Activated T-cell treated with anti-CD3 and anti-CD28 coated beads, Interleukin-2, amount 50 U/mL, for 72 hours (primary cell): ENCODE data around the gene VCP. TPM values are rescaled to one million over a fixed set of nuclear protein-coding genes. Genes with fewer than 3 reads are reported as not detected.

Experiments used
- ATAC-seq, 2 donors: fragments of 150-1000 bp; cut with Tn5 transposase; replicated peaks in 1 of 2; 2 replicates each; pipeline ENCODE4 v1.10.0; 2021; ENCODE audit warnings: moderate library complexity in 2 of 2, mild to moderate bottlenecking in 1 of 2
- DNase-seq, 2 donors: peaks; one replicate each; pipeline ENCODE4 v3.0.0; 2021 to 2022; ENCODE audit warnings: mixed read lengths in 1 of 2
- H3K27ac Mint-ChIP-seq: one replicate; pipeline ENCODE4 v1.8.0; 2022; ENCODE audit warnings: mild to moderate bottlenecking, moderate library complexity, mixed read lengths
- H3K27me3 Mint-ChIP-seq: one replicate; pipeline ENCODE4 v1.8.0; 2022; ENCODE audit warnings: low read depth, mixed read lengths
- H3K36me3 Mint-ChIP-seq, 2 donors: one replicate each; pipeline ENCODE4 v1.8.0; 2022; ENCODE audit warnings: mixed read lengths in 2 of 2, mild to moderate bottlenecking in 1 of 2; ENCODE audit not compliant: insufficient read depth in 2 of 2
- H3K4me1 Mint-ChIP-seq: one replicate; pipeline ENCODE4 v1.8.0; 2022; ENCODE audit warnings: low read depth, mixed read lengths
- H3K4me3 Mint-ChIP-seq, 2 donors: one replicate each; pipeline ENCODE4 v1.8.0; 2022; ENCODE audit warnings: mild to moderate bottlenecking in 2 of 2, mixed read lengths in 2 of 2, moderate library complexity in 2 of 2
- H3K9me3 Mint-ChIP-seq, 2 donors: one replicate each; pipeline ENCODE4 v1.8.0; 2022; ENCODE audit warnings: mixed read lengths in 2 of 2
- total RNA-seq, 2 donors: library from RNA; stranded (reverse); gene quantifications; one replicate each; pipeline ENCODE4 v1.2.3, GENCODE V29; 2022

VCP gene
- total RNA-seq, result 100 to 1,000 TPM; 190 to 199 TPM

DNA sequence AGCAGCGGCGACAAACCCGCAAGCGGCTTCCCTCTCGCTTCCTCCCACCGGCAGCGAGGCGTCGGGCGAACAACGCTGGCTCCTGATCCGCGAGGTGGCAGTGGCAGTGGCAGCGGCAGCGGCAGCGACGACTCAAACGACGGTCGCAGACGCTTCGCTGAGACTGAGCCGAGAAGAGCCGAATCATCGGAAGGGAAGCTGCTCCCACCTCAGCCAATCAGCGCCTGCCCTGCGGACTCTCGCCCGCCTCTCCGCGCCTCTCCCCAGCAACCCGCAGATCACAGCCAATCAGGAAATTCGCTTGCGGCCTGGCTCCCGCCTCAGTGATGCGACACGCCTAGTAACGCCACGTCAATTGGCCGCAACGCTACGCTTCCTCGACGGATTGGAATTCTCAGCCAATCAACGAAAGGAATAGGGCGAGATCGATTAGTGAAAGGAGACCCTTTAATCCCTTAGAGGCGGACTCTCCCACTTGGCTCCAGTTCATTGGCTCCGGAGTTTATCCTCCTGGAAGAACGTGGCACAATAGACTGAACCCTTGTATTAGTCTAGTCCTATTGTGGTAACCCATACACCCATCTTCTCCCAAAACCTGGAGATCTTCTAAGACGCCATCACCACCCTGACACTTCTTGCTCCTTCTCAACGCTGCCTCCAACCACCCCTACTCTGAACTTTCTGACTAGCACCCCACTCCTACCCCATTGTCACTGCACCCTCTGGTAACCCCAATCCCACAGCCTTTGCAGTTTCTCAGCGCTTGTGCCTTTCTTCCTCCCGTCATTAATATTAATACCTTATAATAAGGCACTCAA is at the start of gene VCP:
VCP (minus strand) TSS at position 165 of the 818 bp plus-strand sequence. CDS start 272 bp downstream, outside the sequence.
- ATAC-seq (peak; percentile 87 to 89), DNase-seq (peak; percentile 95 to 98)
- H3K27ac Mint-ChIP-seq, result peak within 1 kb of the TSS; percentile 99
- peaks cover 76% of the 10 kb centered on the region for H3K4me1 Mint-ChIP-seq
- peak within 1 kb of the TSS; percentile 90 to 91 for H3K4me3 Mint-ChIP-seq
- H3K27me3 Mint-ChIP-seq, result no peaks in the 10 kb centered on the region
- no peaks in the 10 kb centered on the region for H3K9me3 Mint-ChIP-seq
- peaks cover 6 to 39% of the 10 kb centered on the region in 2 donors for H3K36me3 Mint-ChIP-seq

DNA sequence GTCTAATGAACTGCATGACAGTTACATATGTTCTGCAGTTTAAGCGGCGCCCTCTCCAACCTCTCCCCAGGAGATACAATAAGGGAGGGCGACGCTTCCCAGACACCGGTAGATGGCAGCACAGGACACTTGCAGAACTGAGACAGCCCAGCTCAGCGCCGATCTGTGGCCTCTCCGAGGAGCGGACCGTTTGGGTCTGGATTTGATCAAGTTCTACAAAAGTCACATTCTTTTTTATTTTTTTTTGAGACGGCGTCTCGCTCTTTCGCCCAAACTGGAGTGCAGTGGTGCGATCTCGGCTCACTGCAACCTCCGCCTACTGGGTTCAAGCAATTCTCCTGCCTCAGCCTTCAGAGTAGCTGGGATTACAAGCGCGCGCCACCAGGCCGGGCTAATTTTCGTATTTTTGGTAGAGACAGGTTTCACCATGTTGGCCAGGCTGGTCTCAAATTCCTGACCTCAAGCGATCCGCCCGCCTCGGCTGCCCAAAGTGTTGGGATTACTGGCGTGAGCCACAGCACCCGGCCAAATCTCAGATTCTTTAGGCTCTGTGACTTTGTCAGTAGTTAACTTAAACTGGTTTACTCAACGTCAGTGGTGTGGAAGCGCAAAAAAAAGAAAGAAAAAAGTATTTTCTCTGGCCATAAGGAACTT is 44.6 kb upstream of the VCP start:
- H3K27ac Mint-ChIP-seq, result no peak overlapping the region
- H3K36me3 Mint-ChIP-seq, result no peaks in the 10 kb centered on the region
- no peaks in the 10 kb centered on the region for H3K9me3 Mint-ChIP-seq
- peaks cover 48% of the 10 kb centered on the region for H3K4me1 Mint-ChIP-seq
- peak overlapping the region; percentile 80 to 97 for H3K4me3 Mint-ChIP-seq
- peak; percentile 86 to 91 for DNase-seq
- ATAC-seq, result peak; percentile 71 to 77
- peaks cover 7% of the 10 kb centered on the region for H3K27me3 Mint-ChIP-seq

DNA sequence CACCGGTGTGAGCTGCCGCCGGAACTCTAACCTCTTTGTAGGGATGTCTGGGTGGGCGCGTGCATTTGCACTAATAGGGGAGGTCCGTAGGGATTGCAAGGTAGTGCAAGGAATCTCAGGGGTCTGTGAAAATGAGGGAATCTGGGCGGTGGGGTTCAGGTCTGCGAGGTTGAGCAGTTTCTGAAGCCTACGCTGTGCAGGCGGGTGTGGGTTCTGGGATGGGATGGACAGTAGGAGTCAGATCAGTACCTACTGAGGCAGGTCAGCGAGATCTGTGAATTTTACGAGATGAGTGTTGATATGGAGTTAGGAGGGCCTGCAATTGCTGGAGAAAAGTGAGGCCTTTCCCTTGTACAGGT is 44.1 kb upstream of the VCP start:
- DNase-seq (no peak), ATAC-seq (peak; percentile 6 to 12)
- H3K4me1 Mint-ChIP-seq, result peaks cover 53% of the 10 kb centered on the region
- H3K9me3 Mint-ChIP-seq, result no peaks in the 10 kb centered on the region
- H3K27me3 Mint-ChIP-seq, result peaks cover 7% of the 10 kb centered on the region
- H3K36me3 Mint-ChIP-seq, result no peaks in the 10 kb centered on the region
- H3K4me3 Mint-ChIP-seq, result peak overlapping the region; percentile 80 to 97
- no peak overlapping the region for H3K27ac Mint-ChIP-seq

DNA sequence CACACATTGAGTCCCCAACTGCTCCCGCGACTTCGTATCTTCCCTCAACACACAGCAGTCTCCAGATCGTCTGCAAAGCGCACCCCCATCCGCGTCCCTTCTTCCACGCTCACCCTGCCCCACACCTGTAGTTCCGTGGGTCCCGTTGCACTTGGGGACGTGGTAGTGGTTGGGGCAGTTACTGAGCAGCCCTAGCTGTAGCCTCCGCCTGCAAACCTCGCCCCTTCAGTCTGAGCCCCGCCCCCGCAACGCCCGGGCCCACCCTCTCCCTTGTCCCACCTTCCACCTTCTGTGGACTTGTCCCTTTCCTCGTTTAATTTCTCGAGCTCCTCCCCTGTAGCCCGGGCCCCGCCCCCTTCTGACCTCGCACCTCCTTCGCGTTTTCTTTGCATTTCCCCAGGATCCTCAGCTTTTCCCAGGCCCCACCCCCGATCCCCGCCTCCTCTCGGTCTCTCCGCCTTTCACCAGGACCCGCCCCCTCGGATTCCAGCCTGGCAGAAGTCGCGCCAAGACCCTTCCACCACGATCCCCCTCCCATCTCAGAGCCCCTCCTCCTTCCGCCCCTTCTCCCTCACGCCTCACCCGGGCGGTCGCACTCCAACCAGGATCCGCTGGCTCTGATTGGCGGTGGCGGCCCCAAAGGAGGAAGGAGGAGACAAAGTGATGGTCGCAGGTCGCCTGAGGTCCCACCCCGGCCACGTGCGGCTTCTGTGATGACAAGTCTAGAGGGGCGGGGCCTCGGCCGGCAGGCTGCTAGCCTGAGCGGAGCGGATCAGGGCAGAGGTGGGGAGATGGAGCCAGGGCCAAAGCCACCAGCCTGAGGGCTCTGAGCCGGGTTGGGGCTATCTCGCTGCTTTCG is 43.5 kb upstream of the VCP start, which contains the start of gene ATOSB:
ATOSB (minus strand) TSS at position 183 of the 859 bp plus-strand sequence. CDS start 7,588 bp downstream, outside the sequence.
- H3K4me1 Mint-ChIP-seq, result peaks cover 56% of the 10 kb centered on the region
- peak within 1 kb of the TSS; percentile 33 for H3K27ac Mint-ChIP-seq
- no peaks in the 10 kb centered on the region for H3K9me3 Mint-ChIP-seq

DNA sequence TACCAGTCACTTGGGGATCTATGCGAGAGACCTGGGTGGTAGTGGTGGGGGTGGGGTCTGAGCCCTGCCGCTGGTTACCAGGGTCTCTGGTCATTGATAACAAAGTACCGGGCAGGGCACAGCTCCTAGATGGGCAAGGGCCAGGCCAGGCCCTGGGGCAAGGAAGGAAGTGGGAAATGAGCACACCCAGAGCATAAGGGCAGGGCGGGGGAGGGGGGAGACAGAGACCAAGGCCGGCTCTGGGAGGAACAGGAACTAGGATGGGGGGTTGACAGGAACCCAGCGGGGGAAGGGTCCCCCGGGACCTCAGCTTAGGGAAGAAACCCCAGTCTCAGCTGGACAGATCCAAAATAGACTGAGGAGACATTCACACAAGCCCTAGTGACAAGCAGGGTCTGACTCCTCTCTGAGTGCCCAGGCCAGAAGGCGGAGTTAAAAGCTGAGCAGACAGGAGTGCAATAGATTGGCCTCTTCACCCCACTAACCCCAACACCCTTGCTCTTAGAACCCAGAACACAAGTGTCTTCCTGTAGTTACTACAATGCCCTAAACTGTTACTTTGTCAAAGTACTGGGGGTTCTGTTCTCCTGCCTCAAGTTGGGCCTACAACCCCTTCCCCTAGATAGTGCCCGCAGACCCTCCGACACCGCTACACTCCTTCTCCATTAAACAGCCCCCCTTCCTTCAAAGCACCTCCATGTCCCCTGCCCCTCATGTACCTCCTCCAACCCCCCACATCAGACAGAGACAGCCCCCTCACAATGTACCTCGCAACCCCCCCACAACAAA is 42.6 kb upstream of the VCP start:
- no peaks in the 10 kb centered on the region for H3K36me3 Mint-ChIP-seq

More for the DNA sequence above, 43.5 kb upstream of the VCP start, which contains the start of gene ATOSB:
- peak; percentile 95 to 96 for DNase-seq
- Mint-ChIP-seq H3K4me3 (peak within 1 kb of the TSS; percentile 80 to 97), H3K36me3 (no peaks in the 10 kb centered on the region), H3K27me3 (peaks cover 4% of the 10 kb centered on the region)
- peak; percentile 71 to 73 for ATAC-seq

DNA sequence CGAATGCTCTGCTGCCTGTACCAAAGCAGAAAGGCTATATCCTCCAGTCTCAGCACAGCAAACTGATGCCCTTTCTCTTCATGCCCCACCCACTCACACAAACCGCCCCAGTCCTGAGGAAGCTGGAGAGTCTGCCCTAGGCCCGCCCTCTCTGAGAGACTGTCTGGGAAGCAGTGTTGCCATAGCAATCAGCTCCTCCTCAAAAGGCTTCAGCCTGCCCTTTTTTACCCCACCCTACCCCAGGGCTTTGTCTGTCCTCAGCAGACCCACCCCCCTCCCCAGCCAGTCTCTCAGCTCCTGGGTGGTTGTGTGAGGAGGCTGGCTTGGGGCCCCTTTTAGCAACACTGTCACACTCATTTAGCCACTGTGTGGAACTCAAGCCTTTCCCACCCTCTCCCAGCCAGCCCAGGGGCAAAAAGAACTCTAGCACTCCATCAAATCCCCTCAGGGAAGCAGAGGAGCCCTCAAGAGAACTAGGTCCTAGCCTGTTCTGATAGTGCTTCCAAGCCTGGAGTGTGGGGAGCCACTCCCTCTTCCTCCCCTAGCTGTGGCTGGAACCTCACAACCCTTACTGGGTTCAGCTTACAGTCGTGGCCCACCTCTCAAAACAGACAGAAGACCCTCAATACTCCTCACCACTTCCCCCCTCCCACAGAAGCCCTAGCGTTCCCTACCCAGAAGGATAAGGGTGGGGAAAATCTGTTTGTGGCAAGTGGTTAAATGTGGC is 41.9 kb upstream of the VCP start:
- Mint-ChIP-seq H3K4me3 (peak overlapping the region; percentile 80 to 97), H3K27me3 (no peaks in the 10 kb centered on the region), H3K36me3 (no peaks in the 10 kb centered on the region), H3K9me3 (no peaks in the 10 kb centered on the region), H3K27ac (peak overlapping the region; percentile 88), H3K4me1 (peaks cover 67% of the 10 kb centered on the region)
- peak; percentile 2 to 12 for ATAC-seq
- peak; percentile 71 to 72 for DNase-seq

More for the DNA sequence above, 42.6 kb upstream of the VCP start:
- Mint-ChIP-seq H3K9me3 (no peaks in the 10 kb centered on the region), H3K27me3 (no peaks in the 10 kb centered on the region), H3K4me1 (peaks cover 65% of the 10 kb centered on the region), H3K27ac (peak overlapping the region; percentile 33), H3K4me3 (peak overlapping the region; percentile 80 to 97)
- DNase-seq (peak; percentile 50 to 59), ATAC-seq (no peak)

DNA sequence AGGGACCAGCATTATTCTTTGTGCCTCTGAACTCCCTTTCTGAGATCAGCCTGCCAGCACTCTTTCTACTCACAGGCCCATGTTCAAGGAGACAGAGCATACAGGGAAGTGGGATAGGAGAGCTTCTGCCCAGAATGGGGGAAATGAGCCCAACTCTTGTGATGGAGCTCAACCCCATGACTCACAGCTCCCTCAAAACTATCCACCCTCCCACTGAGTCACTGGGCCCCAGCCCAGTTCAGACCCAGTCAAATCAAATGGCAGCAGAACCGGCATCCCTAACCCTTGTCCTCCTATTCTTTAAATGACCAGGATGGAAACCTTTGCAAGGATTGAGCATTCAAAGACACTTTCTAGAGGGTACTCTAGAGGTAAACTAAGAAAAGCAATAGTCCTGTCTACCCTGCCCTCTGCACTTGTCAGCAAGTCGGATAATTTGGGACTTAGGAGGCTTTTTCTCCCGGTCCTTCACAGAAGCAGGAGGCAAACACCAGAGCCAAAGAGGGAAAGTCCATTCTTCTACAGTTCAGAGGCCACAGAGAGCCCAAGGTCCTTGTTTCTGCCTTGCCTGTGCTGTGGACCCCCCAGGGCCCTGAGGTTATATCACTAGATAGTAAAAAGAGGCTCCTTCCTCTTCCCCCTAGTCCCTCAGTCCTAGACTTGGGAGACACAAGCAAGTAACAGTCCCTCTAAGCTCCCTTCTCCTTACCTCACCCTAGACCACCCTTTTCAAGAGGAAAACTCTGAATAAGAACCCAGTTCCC is 40.0 kb upstream of the VCP start:
- Mint-ChIP-seq H3K27me3 (no peaks in the 10 kb centered on the region), H3K27ac (peak overlapping the region; percentile 81), H3K4me3 (peak overlapping the region; percentile 73 to 83), H3K36me3 (no peaks in the 10 kb centered on the region), H3K9me3 (no peaks in the 10 kb centered on the region), H3K4me1 (peaks cover 67% of the 10 kb centered on the region)
- peak; percentile 15 to 33 for DNase-seq
- ATAC-seq, result no peak

DNA sequence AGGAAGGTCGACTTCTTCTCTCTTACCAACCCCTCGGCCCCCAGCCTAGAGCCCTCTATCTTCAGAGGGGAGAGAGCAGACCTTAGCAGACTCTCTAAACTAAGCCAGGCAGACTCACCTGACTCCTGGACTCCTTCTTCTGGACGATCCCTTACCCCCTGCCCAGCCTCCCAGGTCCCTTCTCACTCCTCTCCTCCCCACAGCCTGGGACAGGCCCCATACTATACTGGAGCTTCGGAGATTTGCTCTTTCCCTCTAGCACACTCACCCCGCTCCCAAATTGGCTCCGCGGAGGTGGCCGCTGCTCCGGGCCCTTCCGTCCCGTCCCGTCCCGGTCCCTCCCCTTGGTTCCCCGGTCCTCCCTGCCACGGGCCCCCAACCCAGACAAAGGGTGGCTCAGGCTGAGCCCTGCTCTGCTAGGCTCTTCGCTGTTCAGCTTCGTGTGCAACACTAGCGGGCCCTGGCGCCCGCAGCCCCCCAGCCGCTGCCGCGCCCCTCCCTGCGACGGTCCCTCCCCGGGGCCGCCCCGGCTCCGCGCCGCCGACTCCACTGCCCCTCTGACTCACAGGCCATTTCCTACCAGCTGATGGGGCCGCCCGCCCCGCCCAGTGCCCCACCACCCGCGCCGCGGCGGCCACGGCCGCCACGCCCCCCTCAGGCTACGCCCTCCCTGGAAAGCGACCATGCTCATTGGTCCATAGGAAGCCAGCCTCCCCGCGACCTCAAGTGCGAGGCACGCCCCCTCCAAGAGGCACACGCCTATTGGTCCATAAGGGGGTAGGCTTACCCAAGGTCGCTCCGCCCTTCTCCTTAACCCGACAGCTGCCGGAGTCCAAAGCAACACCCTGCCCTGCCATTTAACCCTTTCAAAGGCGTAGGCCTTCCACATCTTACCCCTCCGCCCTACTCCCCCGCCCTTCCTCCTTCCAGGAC is 38.8 kb upstream of the VCP start:
- Mint-ChIP-seq H3K4me1 (peaks cover 56% of the 10 kb centered on the region), H3K9me3 (no peaks in the 10 kb centered on the region), H3K27me3 (no peaks in the 10 kb centered on the region), H3K4me3 (peak overlapping the region; percentile 73 to 83), H3K27ac (peak overlapping the region; percentile 81), H3K36me3 (no peaks in the 10 kb centered on the region)
- peak; percentile 82 to 84 for ATAC-seq
- DNase-seq, result peak; percentile 95 to 98

DNA sequence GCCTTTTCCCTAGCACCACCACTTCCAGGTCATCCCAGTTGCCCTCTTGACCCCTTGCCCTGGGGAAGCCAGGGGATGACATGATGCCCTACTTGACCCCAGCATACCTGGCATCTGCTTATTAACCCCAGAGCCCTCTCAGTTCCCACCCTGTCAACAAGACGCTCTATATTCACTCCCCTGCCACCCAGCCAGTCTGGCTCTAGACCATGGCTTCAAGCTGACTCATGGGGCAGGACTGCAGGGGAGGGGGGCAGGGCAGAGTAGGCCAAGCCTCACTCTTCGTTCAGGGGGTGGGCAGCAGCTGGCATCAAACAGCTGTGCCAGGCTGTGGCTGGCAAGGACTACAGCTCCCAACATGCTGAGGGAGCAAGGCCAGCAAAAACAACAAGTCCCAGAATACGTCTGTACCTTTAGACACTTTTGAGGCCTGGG is 37.9 kb upstream of the VCP start:
- DNase-seq, result no peak
- peak overlapping the region; percentile 73 to 83 for H3K4me3 Mint-ChIP-seq
- no peak overlapping the region for H3K27ac Mint-ChIP-seq
- no peaks in the 10 kb centered on the region for H3K27me3 Mint-ChIP-seq
- no peak for ATAC-seq
- H3K9me3 Mint-ChIP-seq, result no peaks in the 10 kb centered on the region
- peaks cover 0 to 1% of the 10 kb centered on the region in 2 donors for H3K36me3 Mint-ChIP-seq
- H3K4me1 Mint-ChIP-seq, result peaks cover 47% of the 10 kb centered on the region

DNA sequence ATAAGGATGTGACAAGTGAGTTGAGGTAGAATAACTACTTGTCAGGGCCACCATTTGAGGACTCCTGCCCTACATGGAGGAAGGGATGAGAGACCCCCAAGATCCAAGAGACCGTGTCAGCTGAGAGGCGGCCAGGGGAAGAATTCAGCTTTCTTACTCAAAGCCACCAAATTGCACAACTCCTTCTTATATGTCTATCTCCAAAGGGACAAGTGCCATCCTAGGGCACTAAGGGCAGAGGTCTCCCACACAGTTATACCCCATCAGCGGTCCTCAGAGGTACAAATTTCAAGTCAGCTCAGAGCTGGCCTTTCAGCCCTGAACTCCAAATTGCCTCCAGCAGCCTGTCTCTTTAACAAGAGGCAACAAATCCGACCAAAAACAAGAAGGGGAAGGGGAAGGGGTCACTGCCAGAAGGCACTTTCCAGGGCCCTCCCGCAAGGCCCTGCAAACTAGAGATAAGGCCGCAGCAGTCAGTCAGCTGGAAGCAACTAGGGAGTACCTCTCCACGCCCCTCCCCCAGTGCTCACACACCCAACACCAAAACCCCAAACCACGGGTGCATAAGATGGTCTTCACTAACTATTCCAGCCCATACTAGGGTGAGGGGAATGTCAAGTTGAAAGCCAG is 36.6 kb upstream of the VCP start:
- H3K4me1 Mint-ChIP-seq, result peaks cover 34% of the 10 kb centered on the region
- no peak overlapping the region for H3K27ac Mint-ChIP-seq
- ATAC-seq (no peak), DNase-seq (no peak)
- peaks cover 0 to 1% of the 10 kb centered on the region in 2 donors for H3K36me3 Mint-ChIP-seq
- H3K27me3 Mint-ChIP-seq, result no peaks in the 10 kb centered on the region
- H3K9me3 Mint-ChIP-seq, result no peaks in the 10 kb centered on the region
- H3K4me3 Mint-ChIP-seq, result no peak overlapping the region
